ENCODE measurements around the gene AKAP11. TPM values are rescaled to one million over a fixed set of nuclear protein-coding genes. Genes with fewer than 3 reads are reported as not detected.

AKAP11 gene
- total RNA-seq, 1 experiment from 2014 or later = 12.6 TPM

DNA sequence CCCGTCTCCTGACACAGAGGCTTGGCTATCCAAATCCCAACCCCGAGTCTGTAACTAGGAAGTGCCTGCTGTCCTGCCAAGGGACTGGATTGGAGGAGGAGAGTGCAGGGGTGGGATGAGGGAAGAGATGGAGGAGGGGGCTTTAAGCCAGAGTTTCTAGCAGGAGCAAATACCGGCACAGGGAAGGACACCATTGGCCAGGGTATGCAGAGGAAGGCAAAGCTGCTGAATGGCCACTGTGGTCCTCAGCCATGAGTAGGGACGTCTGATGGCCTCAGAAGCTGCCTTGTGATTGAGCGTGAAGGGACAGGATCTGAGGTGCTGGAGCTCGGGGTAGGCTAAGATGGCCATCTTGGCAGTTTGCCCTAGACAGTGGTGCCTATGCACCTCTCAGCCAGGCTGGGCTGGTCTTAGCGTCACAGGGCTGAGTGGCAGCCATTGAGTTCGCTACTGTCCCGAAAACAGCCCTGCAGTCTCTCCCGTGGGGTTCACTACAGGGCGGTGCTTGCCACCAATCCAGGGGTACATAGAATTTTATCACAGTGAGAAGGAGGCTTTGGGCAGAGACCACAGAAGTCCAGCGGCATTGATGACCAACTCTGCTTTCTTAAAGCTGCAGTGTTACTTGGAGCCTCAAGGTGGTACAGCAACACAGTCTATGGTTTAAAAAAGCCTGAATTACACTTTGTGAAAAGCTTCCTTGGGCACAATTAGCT, 61.8 kb downstream of the AKAP11 start:
- DNase-seq (ENCODE audit: extremely low read depth, low read depth) = peak; percentile 41

- no peak for DNase-seq (ENCODE audit: extremely low read depth, low read depth)
Observed at GRCh38 chr13:42334329-42334706, 62.4 kb downstream of the AKAP11 start.

GRCh38 chr13:42337808-42338600, 66.1 kb downstream of the AKAP11 start:
- DNase-seq (ENCODE audit: extremely low read depth, low read depth) = no peak

- no peak for DNase-seq (ENCODE audit: extremely low read depth, low read depth)
Observed at GRCh38 chr13:42345367-42345766, 73.4 kb downstream of the AKAP11 start.

DNA sequence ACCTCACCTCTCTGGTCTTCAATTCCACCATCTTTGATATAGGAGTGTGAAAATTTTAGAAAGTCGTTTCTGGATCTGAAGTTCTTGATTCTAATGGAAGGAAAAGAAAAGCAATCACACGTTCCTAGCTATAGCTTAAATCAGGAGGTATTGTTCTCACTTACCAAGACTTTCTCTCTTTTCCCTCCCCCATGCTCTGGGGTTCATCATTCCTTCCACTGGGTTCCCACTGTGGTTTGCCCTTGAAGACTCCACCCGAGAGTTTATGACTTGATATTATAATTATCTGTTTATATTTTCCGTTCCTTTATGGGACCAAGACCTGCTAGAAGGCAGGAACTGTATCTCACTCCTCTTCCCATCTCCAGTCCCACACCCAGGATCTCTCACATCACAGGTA, 76.6 kb downstream of the AKAP11 start:
- no peak for DNase-seq (ENCODE audit: extremely low read depth, low read depth)

DNA sequence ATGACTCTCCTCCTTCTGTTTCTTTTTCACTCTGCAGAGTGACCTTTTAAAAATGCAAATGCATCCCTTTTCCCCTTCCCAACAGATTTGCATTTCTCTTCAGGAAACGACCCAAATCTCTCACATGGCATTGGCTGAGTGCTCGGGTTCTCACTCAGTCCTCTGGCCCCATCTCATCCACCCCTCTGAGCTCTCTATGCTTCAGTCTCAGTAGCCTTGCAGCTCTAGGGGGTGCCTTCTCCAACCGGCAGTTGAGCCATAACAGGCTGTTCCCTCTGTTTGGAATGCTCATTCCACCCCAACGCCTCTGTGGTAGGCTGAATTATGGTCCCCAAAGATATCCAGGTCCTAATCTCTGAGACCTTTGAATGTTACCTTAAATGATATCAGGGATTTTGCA, 78.2 kb downstream of the AKAP11 start:
- DNase-seq (ENCODE audit: extremely low read depth, low read depth) = no peak

DNA sequence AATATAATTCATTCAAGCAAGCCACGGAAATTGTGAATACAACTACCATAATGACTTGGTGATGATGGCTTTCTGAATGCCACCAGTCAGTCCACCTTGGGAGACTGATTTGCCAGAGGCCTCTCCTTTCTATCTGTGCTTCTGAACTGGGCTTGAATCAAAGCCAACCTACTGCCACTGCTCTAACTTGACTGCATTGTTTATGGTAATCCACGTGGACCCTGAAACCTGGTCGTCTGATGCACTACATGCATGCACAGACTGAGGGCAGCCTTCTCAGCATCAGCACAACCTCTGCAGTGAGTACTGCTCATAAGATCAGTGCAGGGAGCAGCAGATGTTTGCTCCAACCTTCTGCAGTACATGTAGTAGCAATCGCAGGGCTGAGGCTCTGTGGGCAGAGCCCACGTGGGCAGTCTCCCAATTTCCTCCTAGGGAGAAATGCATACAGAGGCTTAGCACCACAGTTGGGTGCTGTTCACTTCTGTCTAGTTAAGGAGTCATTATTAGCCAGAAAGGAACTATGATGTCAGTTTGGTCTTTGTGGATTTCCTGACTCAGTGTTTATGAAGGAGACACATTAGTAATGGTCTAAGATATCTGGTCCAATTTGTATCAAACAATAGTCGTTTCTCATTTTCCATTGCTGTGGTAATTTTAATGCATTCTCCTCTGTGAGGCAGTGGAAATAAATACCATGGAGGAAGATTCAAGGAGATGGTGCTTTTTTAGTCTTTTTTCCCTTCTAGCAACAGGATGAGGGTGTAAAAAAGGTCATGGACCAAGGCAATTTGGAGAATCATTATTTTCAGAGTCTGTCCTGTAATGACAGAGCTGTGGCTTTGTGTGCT, 82.5 kb downstream of the AKAP11 start:
- no peak for DNase-seq (ENCODE audit: extremely low read depth, low read depth)

- no peak for DNase-seq (ENCODE audit: extremely low read depth, low read depth)
Observed at GRCh38 chr13:42355092-42355485, 83.1 kb downstream of the AKAP11 start.

GRCh38 chr13:42355491-42356183, 83.7 kb downstream of the AKAP11 start:
- DNase-seq (ENCODE audit: extremely low read depth, low read depth) = no peak

DNA sequence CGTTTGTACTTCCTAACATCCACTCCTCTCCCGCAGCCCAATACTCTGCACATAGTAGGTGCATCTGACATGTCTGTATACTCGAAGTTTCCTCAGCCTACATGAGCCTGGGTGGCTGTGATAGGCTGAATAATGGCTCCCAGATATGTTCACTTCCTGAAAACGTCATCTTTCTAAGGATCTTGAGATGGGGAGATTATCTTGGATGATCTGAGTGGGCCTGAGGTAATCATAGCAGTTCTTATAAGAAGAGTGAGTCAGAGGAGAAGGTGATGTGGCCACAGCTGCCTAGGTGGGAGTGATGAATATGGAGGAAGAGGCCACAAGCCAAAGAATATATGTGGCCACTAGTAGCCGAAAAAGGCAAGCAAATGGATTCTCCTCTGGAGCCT, 84.2 kb downstream of the AKAP11 start:
- no peak for DNase-seq (ENCODE audit: extremely low read depth, low read depth)

DNA sequence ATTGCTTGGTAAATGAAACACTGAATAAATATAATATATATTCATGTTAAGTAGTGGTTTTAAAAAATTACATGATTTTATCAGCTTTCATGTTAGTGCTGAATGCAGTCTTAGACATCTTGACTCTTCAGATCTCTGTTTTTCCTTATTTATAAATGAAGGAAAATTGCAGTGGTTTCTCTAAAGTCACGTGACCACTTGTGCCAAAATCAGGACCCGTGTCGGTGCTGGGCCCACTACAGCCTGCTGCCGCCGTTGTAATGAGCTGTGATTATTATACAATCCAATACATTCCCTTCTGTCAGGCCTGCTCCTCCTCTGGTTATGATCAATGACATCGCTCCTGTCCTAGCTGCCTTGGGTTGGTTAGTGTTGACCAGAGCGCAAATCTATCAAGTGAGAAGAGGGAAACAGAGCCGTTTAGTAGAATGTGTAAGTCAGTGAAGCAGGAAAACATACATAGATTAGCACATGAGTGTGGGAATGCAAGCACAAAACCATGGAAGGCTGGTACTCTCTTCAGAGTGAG, 88.2 kb downstream of the AKAP11 start:
- no peak for DNase-seq (ENCODE audit: extremely low read depth, low read depth)

- DNase-seq (ENCODE audit: extremely low read depth, low read depth) = no peak
Observed at GRCh38 chr13:42361701-42362100, 89.7 kb downstream of the AKAP11 start.

DNA sequence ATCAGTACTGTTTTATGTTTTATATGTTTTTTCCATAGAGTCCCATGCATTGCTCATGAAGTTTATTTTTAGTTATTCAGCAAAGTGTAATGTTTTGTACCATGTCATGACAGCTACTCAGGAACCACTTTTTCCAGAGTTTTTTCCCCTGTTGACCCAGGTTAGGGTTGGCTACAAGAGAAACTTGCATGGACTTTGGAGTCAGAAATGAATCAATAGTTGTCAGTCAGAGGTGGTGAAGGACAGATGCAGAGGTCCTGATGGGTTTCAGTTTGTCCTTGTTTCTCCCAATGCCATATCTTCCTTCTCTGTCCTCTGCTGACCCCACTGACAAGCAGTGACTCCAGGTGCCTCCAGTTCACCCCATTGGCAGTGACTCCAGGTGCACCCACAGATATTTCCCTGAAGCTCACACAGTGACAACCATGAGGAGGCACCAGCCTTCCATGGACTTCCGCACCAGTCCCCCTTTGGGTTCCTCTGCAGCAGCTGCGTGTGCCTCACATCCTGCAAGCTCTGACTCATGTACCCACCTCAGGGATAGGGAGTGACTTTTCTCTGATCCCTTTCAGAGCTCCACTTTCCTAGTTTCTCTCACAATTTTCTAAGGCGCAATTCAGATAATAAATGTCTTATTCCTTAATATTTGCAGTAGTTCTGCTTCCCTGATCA, 92.1 kb downstream of the AKAP11 start:
- no peak for DNase-seq (ENCODE audit: extremely low read depth, low read depth)

GRCh38 chr13:42364613-42365000, 92.7 kb downstream of the AKAP11 start:
- DNase-seq (ENCODE audit: extremely low read depth, low read depth) = no peak

DNA sequence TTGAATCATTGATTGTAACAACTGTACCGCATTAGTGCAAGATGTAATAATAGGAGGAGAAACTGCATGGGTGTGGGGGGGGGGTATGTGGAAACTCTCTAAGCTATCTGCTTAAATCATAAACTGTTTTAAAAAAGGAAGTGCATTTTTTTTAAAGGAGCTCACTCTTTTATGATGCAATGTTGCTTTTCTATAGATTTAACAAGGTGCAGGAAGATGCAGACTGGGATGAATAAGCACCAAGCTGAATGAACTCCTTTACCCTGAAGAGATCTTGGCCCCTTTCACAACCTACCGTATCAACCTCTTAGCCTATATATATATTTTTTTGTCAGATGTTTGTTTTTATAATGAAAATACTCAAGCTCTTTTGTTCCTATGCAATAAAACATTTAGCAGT, 95.9 kb downstream of the AKAP11 start:
- no peak for DNase-seq (ENCODE audit: extremely low read depth, low read depth)

- DNase-seq (ENCODE audit: extremely low read depth, low read depth) = no peak
Observed at GRCh38 chr13:42369071-42369797, 97.3 kb downstream of the AKAP11 start.

GRCh38 chr13:42370229-42370628, 98.3 kb downstream of the AKAP11 start:
- no peak for DNase-seq (ENCODE audit: extremely low read depth, low read depth)
